Suppressor macrophage (primary cell): Measurements from ENCODE around the gene ZSCAN32.

ENCODE experiments used
- DNase-seq, 4 experiments: peaks; one replicate each; pipeline ENCODE4 v3.0.0-alpha.2; 2020 to 2022

Gene ZSCAN32

GRCh38 chr16:3356118-3356517, 44.7 kb downstream of the ZSCAN32 start:
- DNase-seq: no peak

- DNase-seq: no peak
Observed at GRCh38 chr16:3355589-3355988, 45.2 kb downstream of the ZSCAN32 start, which contains the start of gene OR2C1. Gene OR2C1, plus strand, starts transcription at chr16:3355889. Its CDS starts 52 bp downstream, at chr16:3355941.

GRCh38 chr16:3349175-3349574, 51.6 kb downstream of the ZSCAN32 start:
- no peak for DNase-seq

- DNase-seq: no peak
Observed at GRCh38 chr16:3348547-3349167, 52.1 kb downstream of the ZSCAN32 start.

GRCh38 chr16:3347586-3347985, 53.2 kb downstream of the ZSCAN32 start:
- DNase-seq: no peak

GRCh38 chr16:3346041-3346440, 54.8 kb downstream of the ZSCAN32 start:
- no peak for DNase-seq
